Sigmoid colon (tissue), 7 donors: ENCODE measurements around the gene PDE11A. TPM values are rescaled to one million over a fixed set of nuclear protein-coding genes. Genes with fewer than 3 reads are reported as not detected.

Experiments used
- DNase-seq: peaks from one replicate; pipeline ENCODE4 v3.0.0-alpha.2; 2019
- H3K27ac ChIP-seq, 4 donors: fragments of 200-600 bp; sonication (generic); one replicate each; pipeline ENCODE4 v1.5.1; 2016 to 2019; ENCODE audit warnings: mild to moderate bottlenecking in 1 of 4
- H3K27me3 ChIP-seq, 3 donors: fragments of 200-600 bp; sonication (generic); one replicate each; pipeline ENCODE4 v1.5.1; 2019; ENCODE audit warnings: mild to moderate bottlenecking in 1 of 3
- H3K36me3 ChIP-seq, 4 donors: fragments of 200-600 bp; sonication (generic); one replicate each; pipeline ENCODE4 v1.5.1; 2016 to 2019
- H3K4me1 ChIP-seq, 4 donors: fragments of 200-600 bp; sonication (generic); one replicate each; pipeline ENCODE4 v1.5.1; 2017 to 2019
- H3K4me3 ChIP-seq, 4 donors: fragments of 200-600 bp; sonication (generic); one replicate each; pipeline ENCODE4 v1.5.1; 2017 to 2019; ENCODE audit warnings: mild to moderate bottlenecking in 2 of 4, moderate library complexity in 1 of 4
- H3K9me3 ChIP-seq, 4 donors: fragments of 200-600 bp in 3 of 4; sonication (generic) in 3 of 4; one replicate each; pipeline versions ENCODE4 v1.5.1 to v1.6.1; 2013 to 2019
- CTCF ChIP-seq, 4 experiments: fragments of 450-650 bp in 3 of 4; fragments of 200-600 bp in 1 of 4; IDR thresholded peaks; one replicate each; pipeline ENCODE4 v1.5.1; 2016 to 2019; ENCODE audit warnings: antibody characterized with exemption in 4 of 4, mild to moderate bottlenecking in 3 of 4, moderate library complexity in 2 of 4
- EP300 ChIP-seq, 4 donors: sonication (generic); formaldehyde crosslinking; IDR thresholded peaks; one replicate each; pipeline ENCODE4 v1.6.1; 2017; ENCODE audit warnings: antibody characterized with exemption in 4 of 4
- POLR2A ChIP-seq, 2 donors: fragments of 450-650 bp; IDR thresholded peaks; one replicate each; pipeline ENCODE4 v1.6.1; 2016; ENCODE audit warnings: antibody characterized with exemption in 2 of 2, mild to moderate bottlenecking in 2 of 2, moderate library complexity in 2 of 2
- POLR2AphosphoS5 ChIP-seq, 4 donors: sonication (generic); formaldehyde crosslinking; IDR thresholded peaks; one replicate each; pipeline ENCODE4 v1.6.1; 2017; ENCODE audit warnings: antibody characterized with exemption in 4 of 4
- WGBS, 2 donors: extraction: QIAGEN DNeasy Blood & Tissue Kit; methylation state at CpG; one replicate each; pipeline ENCODE4 v1.1.7; 2013; 5-methylcytosine and 5-hydroxymethylcytosine counted together
- intact Hi-C: fragments of 100-400 bp; cut with DNase I; formaldehyde crosslinking; loops from one replicate; pipeline ENCODE4 v1.15.1; 2023
- polyA plus RNA-seq, 3 donors: library from polyadenylated mRNA; stranded (reverse); fragments of 200-250 nt; gene quantifications; one replicate each; pipeline ENCODE4 v1.2.3, GENCODE V29; 2013
- total RNA-seq, 4 donors: library from RNA; depleted of rRNA; stranded (reverse); fragments of >200 nt; gene quantifications; one replicate each; pipeline ENCODE4 v1.1.0, GENCODE V29; 2016
- donor health status: healthy with polysubstance abuse.
- donor health status: Bipolar disorder and iron deficiency.
- donor health status: healthy.

The PDE11A gene
- total and polyA plus RNA-seq, 7 donors: 0.57 to 16.8 (median 4.3) TPM; not detected in 2

- intact Hi-C loops: no loop called here
- Histone ChIP-seq H3K4me1 (peaks cover 0 to 15% (median 10%) of the 10 kb centered on the region in 4 donors), H3K27me3 (no peaks in the 10 kb centered on the region), H3K27ac (no peak overlapping the region), H3K36me3 (no peaks in the 10 kb centered on the region), H3K9me3 (no peaks in the 10 kb centered on the region), H3K4me3 (no peak overlapping the region)
- DNase-seq: no peak
- TF ChIP-seq CTCF (IDR thresholded peaks at IDR 0.05) (no peak), POLR2AphosphoS5 (IDR thresholded peaks at IDR 0.05) (no peak), POLR2A (IDR thresholded peaks at IDR 0.05) (no peak), EP300 (IDR thresholded peaks at IDR 0.05) (no peak)
These were observed 479.6 kb downstream of the PDE11A start for GRCh38 chr2:177592945-177593344.

GRCh38 chr2:177592397-177592796 lies 480.2 kb downstream of the PDE11A start:
- no peak for TF ChIP-seq POLR2A (IDR thresholded peaks at IDR 0.05)
- no peak for TF ChIP-seq CTCF (IDR thresholded peaks at IDR 0.05)
- no peak for TF ChIP-seq EP300 (IDR thresholded peaks at IDR 0.05)
- TF ChIP-seq POLR2AphosphoS5 (IDR thresholded peaks at IDR 0.05): no peak

GRCh38 chr2:177589186-177589585 lies 483.4 kb downstream of the PDE11A start:
- 89 to 92% methylated on average over 1 of the region's 1 CpG for WGBS, 2 donors

More at GRCh38 chr2:177592397-177592796, 480.2 kb downstream of the PDE11A start:
- no peak overlapping the region for H3K27ac ChIP-seq
- no peak for DNase-seq
- H3K9me3 ChIP-seq: no peaks in the 10 kb centered on the region
- H3K36me3 ChIP-seq: no peaks in the 10 kb centered on the region
- intact Hi-C loops: no loop called here
- no peak overlapping the region for H3K4me3 ChIP-seq
- WGBS, 2 donors: 88 to 94% methylated on average over 2 of the region's 2 CpGs
- peaks cover 0 to 9% (median 4%) of the 10 kb centered on the region in 4 donors for H3K4me1 ChIP-seq
- no peaks in the 10 kb centered on the region for H3K27me3 ChIP-seq

GRCh38 chr2:177588671-177589070 lies 483.9 kb downstream of the PDE11A start:
- Histone ChIP-seq H3K4me1 (peaks cover 0 to 20% (median 5%) of the 10 kb centered on the region in 4 donors), H3K4me3 (no peak overlapping the region), H3K9me3 (no peaks in the 10 kb centered on the region), H3K27ac (no peak overlapping the region), H3K36me3 (no peaks in the 10 kb centered on the region), H3K27me3 (no peaks in the 10 kb centered on the region)
- intact Hi-C loops: no loop called here
- WGBS, 2 donors: 78 to 82% methylated on average over 3 of the region's 3 CpGs
- TF ChIP-seq EP300 (IDR thresholded peaks at IDR 0.05): no peak
- no peak for TF ChIP-seq POLR2AphosphoS5 (IDR thresholded peaks at IDR 0.05)
- TF ChIP-seq CTCF (IDR thresholded peaks at IDR 0.05): no peak
- no peak for TF ChIP-seq POLR2A (IDR thresholded peaks at IDR 0.05)
- DNase-seq: no peak

More at GRCh38 chr2:177589186-177589585, 483.4 kb downstream of the PDE11A start:
- H3K4me3 ChIP-seq: no peak overlapping the region
- no peaks in the 10 kb centered on the region for H3K36me3 ChIP-seq
- TF ChIP-seq POLR2A (IDR thresholded peaks at IDR 0.05) (no peak), CTCF (IDR thresholded peaks at IDR 0.05) (no peak), EP300 (IDR thresholded peaks at IDR 0.05) (no peak), POLR2AphosphoS5 (IDR thresholded peaks at IDR 0.05) (no peak)
- H3K4me1 ChIP-seq: peaks cover 0 to 20% (median 5%) of the 10 kb centered on the region in 4 donors
- H3K27ac ChIP-seq: no peak overlapping the region
- no peaks in the 10 kb centered on the region for H3K27me3 ChIP-seq
- intact Hi-C loops: no loop called here
- no peak for DNase-seq
- H3K9me3 ChIP-seq: no peaks in the 10 kb centered on the region

- no peaks in the 10 kb centered on the region for H3K36me3 ChIP-seq
- no peak overlapping the region for H3K4me3 ChIP-seq
- no peak for TF ChIP-seq EP300 (IDR thresholded peaks at IDR 0.05)
- no peak for DNase-seq
- no peak overlapping the region for H3K27ac ChIP-seq
- intact Hi-C loops: no loop called here
- H3K4me1 ChIP-seq: peaks cover 0 to 20% (median 5%) of the 10 kb centered on the region in 4 donors
- H3K27me3 ChIP-seq: no peaks in the 10 kb centered on the region
- no peaks in the 10 kb centered on the region for H3K9me3 ChIP-seq
- 89 to 96% methylated on average over 1 of the region's 1 CpG for WGBS, 2 donors
These were observed 485.2 kb downstream of the PDE11A start for GRCh38 chr2:177587371-177587770.
